Measurements from ENCODE around the gene CRMP1.
"Not testable (repeated sequence)": the region's sequence is repeated elsewhere in the genome, so short reads cannot be mapped to it uniquely, and the experiment has no call there.

CRMP1 gene

DNA sequence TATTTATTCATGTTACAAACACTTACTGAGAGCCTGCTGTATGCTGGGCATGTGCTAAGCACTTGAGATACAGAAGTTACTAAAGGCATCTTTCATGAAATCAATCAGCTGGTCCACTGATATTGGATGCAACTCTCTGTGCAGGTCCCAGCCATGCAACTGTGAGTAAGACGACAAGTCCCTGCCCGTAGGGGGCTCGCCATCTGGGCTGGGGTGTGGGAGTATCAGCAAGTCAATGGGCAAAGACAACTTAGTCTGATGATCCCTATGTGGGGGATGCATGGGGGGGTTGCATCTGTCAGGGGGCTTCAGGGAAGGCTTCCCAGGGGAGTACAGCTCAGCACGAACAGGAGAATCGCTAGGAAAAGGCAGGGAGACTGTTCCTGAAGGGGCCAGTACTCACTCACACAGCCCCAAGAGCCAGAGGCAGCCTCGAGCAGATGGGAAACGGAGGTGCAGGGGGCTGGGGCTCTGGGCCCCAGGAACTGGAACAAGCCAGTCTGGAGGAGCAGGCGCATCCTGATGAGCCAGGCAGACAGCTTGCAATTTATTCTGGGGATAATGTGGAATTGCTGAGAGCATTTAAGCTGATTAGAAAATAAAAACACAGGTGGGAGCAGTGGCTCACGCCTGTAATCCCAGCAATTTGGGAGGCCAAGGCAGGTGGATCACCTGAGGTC, 40.2 kb downstream of the CRMP1 start:
- DNase-seq: no peak

DNA sequence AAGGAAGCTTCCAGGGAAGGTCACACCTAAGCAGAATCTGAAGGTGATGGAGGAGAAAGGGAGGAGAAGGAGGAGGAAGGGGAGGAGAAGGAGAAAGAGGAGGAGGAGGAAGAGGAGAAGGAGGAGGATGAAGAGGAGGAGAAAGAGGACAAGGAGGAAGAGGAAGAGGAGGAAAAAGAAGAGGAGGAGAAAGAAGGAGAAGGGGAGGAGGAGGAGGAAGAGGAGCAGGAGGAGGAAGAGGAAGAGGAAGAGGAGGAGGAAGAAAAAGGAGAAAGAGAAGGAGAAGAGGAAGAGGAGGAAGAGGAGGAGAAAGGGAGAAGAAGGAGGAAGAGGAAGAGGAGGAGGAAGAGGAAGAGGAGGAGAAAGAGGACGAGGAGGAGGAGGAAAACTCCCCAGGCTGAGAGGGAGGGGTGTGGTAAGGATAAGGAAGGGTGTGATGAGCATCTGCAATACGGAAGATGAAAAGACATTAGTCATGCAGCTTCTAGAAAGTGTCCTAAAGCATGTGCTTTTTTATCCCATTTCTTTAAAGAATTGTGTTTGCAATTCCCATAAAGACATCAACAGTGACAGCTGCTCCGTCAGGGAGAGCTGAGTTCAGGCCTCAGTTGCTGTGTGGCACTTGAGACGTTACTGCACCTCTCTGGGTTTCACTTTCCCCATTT, 41.1 kb downstream of the CRMP1 start:
- no peak for DNase-seq

DNA sequence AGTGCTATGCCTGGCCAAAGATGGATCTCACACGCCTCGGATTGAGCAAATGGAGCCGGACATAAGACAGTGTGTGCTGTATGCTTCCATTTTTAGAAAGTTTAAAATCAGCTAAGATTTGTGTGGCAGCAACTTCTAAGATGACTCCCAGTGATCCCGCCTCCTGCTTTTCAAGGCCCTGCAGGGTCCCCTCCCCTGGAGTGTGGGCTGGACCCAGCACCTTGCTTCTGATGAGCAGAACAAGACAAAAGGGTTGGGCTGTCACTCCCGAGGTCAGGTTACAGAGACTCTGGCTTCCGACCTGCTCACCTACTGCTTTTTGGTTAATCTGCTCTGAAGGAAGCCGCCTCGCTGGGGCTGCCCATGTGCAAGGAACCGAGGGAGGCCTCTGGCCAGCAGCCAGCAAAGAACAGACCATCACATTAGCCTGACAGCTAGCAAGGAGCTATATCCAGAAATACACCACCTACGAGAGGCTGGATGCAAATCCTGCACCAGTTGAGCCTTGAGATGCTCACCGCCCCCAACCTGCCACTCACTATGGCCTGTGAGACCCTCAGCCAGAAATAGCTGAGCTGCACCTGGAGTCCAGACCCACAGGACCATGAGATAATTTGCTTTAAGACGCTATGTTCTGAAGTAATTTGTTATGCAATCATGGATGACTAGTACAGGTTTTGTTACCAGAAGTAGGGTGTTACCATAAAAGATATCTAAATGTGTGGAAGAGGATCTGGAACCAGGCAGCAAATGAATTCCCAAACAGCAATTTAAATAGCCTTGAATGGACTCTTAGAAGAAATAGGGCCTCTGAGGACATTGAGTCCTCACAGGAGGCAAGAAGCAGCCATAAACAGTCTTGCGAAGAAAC, 47.6 kb downstream of the CRMP1 start:
- no peak for DNase-seq

DNA sequence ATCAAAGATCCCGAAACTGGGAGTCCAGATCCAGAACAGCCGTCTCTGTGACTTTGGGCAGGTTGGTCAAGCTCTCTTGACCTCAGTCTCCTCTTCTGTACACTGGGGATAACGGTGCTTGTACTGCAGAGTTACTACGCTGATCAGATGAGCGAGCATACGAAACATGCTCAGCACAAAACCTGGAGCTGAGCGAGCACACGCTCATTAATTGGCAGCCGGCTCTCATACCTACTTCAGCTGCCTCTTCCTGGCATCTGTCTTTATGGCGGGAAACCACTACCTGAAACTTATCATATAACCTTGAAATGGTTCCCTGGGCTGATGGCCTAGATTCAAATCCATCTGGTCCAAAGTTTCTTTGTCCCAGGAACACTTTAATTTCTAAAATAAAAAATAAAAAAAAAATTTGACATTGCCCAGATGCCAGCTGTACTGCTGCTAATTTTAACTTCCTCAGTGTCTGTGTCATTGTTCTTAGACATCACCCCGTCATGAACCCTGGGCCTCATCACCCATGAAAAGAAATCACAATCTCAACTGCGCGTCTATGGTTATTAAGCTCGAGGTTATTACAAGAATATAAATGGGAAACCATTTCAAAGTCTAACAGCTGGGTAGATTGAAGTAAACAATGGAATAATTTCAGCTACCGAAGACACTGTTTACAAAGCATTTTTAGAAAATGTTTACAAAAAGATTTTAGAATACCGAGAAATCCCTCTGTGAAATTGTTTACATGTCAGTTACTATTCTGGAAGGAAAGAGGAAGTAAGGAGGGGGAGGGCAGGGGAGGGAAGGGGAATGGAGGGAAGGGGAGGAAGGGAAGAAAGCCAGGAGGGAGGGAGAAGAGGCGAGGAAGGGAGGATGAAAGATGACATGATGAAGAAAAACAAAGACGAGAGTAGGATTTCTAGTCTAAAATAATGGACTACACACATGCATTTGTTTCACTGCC, 49.0 kb downstream of the CRMP1 start:
- DNase-seq: no peak

DNA sequence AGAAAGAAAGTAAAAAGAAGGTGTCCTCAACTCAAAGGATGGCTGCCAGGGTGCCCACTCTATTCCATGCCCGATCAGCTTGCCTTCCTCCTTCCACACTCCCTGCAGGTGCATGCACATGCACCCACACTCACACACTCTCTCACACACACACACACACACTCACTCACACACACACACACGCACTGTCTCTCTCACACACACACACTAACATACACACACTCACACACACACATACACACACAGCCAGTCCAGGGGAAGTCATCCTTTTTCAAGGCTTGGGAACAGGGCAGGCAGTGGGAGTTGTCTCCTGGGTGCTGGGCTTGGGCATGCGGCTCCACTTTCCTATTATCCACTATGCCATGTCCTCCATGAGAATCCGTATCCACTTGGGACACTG, 50.4 kb downstream of the CRMP1 start:
- no peak for DNase-seq

DNA sequence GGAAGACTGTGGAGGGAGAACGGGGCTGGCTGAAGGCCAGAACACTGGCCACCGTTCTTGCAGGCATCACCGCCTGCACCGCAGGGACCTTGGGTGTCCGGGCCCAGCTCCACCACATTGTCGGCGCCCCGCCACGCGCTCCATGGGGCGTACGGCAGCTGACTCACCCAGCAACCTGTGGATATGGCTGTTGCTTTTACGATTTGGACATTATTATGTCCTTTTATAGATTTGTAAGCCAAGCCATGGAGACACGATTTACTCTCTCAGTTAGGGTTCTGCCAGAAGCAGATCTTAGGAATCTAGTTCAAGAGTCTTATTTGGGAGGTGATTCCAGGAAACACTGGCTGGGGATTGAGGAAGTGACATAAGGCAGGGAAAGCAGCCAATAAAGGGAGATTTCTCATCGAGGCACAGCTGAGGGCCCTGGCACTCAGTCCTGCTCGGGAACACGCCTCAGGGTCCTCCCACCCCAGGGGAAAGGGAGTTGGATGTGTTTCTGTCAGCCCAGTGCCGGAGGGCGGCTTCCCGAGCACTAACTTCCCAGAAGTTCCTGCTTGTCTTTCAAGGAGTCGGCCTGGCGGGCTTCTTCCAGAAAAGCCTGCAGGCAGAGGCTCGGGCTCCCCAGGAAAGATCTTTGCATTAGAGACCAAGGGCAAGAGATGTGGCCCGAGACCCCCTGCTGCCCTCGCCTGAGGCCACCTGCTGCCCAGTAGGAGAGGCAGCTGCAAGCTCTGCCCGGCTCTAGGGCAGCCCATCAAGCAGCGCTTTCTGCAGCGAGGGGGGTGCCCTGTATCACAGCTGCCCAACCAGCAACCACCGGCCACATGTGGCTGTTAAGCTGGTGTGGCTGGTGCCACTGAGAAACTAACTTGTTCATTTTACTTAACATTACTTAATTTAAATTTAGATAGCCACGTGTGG, 52.9 kb downstream of the CRMP1 start:
- DNase-seq: no peak

DNA sequence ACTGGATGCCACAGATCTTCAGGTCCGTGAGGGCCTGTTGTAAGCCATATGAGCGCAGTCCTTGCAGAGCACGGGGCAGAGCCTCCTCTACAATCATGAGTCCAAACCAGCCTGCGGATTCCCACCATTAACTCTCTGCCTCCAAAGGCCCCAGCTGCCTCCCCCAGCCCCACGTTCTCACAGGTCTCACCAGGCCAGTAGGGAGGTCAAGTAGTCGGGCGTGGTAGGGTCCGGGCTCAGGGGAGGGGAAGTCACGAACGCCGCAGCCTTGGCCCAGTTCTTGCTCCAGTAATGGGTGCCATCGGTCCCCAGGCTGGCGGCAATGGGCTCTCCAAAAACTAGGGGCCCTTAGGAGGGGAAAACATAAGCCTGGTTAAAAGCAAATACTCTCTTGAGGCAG, 53.6 kb downstream of the CRMP1 start:
- no peak for DNase-seq

DNA sequence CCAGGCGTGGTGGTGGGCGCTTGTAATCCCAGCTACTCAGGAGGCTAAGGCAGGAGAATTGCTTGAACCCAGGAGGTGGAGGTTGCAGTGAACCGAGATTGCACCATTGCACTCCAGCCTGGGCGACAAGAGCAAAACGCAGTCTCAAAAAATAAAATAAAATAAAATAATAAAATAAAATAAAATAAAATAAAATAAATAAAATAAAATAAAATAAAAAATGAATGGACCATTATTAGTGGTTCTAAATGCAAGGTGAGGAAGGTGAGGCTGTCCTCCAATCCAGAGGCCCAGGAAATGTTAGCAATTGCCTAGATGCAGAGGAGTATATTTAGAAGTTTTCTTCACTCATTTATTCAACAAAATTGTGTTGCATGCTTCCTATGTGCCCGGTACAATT, 55.4 kb downstream of the CRMP1 start:
- DNase-seq: not testable (repeated sequence)

DNA sequence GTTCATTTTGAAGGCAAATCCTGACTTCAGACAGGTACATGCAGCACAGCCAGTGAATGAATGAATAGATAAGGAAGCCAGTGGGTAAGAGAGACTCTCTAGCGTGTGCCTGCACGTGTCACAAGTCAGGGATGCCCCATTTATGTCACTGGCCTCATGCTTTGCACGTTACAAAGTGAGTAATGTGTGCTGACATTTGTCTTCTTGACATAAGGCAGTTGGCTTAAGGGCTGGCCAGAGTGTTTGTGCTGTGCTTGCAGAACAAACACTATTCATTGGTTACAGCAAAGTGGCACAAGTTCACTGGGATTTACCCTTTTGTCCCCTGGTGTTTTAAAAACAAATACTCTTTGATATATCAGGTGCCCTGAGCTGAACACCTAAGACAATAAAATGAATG, 55.9 kb downstream of the CRMP1 start:
- no peak for DNase-seq

DNA sequence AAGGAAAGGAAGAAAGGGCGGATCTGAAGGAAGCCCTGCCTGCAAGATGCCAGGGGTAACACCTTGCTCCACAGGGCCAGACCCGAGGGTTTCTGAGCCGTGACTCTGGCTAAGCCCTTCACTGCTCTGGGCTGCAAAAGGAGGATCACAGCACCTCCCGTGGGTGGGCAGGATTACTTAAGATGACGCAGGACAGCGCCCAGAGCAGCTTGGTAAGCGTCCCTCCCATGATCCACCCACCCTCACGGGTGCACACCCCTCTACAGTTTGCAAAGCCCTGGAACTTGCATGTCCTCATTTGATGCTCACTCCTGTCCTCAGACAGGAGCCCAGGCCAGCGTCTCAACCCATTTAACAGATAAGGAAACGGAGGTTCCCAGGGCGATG, 64.9 kb downstream of the CRMP1 start:
- DNase-seq: no peak

DNA sequence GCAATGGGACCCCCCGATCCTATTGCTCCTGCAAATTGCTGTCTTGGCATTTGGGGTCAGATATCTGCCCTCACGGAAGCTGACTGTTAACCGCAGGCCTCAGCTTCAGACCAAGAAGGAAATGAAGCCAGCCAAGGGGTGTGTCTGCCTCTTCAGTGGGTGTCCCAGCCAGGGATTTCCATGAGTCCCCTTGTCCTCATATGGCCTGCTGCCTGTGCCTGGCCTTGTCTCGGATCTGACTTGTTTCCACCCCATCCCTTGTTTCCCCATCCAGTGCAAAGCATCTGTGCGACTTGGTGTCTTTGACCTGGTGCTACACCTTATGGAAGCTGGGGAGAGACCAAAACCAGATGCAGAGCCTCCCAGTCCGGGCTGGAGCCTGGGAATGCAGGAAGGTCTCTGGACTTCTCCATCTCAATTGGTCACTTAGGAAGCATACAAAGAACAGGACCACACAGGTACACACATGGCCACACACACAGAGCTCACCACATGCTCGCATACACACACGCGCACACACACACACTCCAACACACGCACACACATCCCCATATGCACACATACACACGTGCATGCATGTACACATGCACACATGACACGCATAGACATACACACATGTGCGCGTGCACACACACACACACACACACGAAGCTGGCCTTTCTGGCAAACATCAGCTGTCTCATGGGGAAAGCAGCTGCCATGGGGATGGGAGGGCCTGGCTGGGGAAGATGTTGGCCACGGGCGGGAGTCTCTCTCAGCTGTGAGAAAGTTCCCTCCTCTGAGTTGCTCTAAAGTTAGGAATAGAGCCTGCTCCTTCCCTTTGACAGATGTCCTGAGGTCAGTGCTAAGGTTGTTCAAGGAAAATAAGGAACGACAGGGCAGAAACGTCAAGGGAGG, 65.5 kb downstream of the CRMP1 start:
- DNase-seq: no peak

DNA sequence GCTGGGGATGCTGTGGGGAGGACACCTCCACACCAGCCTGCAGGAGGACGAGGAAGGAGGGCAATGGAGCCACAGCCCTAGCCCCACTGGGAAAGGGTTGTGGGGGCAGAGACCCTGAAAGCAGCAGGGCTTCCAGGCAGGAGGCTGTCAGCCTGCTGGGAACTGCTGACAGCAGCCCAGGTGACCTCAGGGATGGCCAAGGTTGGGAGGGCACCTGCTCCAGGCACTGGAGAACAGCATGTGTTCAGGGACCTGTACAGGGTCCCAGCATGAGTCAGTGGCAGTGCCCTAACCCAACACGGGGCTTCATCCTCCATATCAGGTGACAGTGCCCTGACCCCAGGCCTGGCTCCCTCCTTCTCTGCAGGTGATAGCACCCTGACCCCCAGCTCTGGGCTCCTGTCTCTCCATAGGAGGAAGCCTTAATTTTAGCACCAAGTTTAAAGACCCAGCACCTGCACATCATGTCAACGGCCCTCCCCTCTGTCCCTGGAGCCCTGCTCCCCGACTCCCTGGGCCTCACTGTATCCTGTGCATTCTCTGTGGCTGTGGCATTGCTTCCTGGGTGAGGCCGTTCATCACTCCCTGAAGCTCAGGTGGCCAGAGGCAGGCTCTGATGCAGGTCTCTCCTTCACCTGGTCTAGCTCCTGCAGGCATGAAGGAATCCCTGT, 66.3 kb downstream of the CRMP1 start:
- DNase-seq: no peak

DNA sequence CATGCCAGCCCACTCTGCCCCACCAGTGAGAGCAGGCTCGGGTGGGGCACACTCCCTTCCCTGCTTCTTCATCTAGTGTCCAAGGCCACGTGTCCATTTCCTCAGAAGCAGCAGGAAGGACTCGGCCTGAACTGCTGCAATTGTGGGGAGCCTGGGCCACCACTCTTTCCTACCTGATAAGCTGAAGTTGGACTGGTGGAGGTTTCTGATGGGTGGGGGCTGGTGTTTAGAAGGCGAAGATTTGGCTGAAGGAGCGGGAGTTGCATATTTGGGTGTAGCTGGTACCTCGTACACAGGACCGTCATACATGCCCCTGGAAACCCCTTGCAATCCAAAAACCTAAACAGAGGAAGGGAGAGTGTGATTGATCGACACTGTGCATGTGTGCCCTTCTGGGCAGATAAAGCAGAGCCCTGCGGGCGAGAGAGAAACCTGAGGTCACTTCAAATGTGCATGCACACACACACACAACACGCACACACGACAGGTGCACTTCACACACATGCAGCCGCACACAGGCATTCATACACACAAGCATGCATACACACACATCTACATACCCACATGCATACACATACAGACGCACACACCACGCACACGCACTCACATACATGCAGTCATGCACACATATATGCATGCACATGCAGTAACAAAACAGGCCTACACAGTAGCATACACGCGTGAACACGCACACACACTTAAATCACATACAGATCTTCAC, 67.4 kb downstream of the CRMP1 start:
- no peak for DNase-seq

DNA sequence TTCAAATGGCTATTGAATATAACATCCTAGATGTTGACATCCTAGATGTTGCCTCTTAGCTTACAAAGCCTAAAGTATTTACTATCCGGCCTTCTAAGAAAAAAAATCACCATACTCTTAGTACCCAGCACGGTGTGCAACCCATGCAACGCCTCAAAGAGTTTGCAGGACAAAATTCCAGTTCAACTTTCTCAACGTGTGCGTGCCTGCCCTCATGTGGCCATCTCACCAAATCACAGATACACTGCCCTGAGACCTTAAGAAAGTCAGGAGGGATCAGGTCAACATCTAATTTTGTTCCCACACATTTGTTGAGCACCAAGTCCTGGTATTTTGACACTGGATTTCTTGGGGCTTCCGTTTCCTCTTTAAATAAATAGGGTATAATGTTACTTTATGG, 68.3 kb downstream of the CRMP1 start:
- no peak for DNase-seq

DNA sequence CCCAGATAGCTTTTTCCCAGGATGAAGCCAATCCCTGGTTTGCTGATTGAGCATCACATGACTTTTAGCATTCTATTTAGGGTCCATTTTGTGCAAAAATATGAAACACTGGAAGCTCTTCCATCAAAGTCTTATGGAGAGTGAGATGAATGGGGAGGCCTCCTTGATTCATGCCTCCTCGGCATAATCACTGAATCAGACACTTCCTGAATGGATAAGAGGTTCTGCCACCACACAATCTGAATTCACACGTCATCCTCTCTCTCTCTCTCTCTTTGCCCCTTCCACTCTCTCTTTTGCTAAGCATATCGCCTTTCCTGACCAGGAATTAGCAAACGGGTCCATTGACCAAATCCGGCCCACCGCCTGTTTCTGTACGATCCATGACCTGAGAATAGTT, 68.7 kb downstream of the CRMP1 start:
- no peak for DNase-seq

DNA sequence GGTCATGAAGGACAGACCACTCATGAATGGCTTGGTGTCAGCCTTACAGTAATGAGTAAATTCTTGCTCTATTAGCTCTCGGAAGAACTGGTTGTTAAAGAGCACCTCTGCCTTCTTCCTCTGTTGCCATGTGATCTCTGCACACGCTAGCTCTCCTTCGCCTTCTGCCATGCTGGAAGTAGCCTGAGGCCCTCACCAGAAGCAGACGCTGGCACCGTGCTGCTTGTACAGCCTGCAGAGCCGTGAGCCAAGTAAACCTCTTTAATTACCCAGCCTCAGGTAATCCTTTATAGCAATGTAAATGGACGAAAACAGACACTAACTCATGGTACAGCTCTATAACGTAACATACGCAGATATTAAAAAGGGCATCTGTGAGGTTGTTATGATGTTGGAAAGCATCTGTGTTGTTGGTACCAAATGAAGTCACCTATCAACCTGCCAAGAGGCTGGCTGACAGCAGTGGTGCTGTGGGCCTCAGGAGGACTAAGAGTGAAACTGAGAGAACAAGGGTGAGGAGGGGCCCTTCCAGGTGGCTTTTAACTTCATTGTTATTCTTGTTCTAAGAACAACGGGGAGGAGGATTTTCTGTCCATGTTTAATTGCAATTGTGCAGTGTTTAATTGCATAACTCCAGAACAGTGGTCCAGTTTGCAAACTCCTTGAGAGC, 69.2 kb downstream of the CRMP1 start:
- DNase-seq: no peak

DNA sequence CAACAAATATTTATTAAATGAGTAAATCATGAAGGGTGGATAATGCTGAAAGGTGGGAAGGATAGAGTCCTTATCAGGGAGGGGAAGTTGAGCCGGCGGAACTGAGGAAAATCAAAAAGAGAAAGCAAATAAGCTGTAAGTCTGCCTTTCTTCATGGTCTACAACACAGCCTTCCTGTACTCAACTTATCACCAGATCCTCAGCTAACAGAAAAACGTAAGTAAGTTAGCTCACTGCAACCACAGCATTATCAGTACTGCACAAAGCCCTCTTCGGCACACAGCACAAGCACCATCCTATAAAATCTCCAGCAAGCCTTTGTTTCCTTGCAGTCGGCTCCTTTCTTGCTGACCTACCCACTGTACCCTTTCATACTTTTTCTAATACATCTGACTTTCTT, 70.3 kb downstream of the CRMP1 start:
- no peak for DNase-seq

DNA sequence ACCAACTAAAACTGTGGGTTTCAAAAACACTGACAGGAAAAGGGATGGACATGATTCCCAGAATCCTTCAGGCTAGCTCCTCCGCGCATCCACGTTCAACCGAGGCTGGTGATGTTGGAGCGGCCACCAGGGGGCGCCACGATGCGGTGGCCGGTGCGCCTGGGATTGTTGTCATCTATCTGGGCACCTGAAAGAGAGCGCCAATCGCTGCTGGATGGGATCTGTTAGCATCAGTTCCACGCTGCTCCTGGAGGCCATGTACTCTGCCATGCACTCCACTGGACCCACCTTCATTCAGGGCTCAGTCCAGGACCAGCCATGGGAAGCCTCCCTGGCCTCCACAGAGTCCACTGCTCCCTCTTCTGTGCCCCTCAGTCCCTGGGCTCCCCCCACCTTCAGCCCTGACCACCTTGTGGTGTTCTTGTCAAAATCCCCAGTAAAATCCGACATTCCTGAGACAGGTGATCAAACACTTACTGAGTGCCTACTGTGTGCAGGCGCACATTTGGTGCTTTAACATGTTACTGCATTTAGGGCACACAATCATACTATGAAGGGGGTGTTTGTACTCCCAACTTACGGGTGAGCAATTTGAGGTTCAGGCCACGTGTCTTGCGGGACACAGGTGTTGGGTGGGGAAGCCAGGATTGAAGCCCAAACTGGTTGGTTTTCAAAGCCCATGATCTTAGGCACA, 71.1 kb downstream of the CRMP1 start:
- no peak for DNase-seq
